GM12878 (cell line): ENCODE data around the gene LSAMP. TPM values are rescaled to one million over a fixed set of nuclear protein-coding genes. Genes with fewer than 3 reads are reported as not detected.
A peak's percentile ranks its signal among the peaks of the same experiment; 100 is the strongest.

Source experiments
- ATAC-seq: fragments of 200-7000 bp; cut with Tn5 transposase; 3 replicates; pipeline ENCODE4 v1.9.1; 2020; ENCODE audit warnings: mild to moderate bottlenecking, moderate library complexity
- BruUV-seq: library from RNA; stranded (reverse); fragments of 400-500 nt; replicated peaks from 2 replicates; lab custom pipeline; 2021; lab: Mats Ljungman, UMichigan
- CTCF ChIA-PET: fragments of 300-600 bp; sonication (Branson Sonifier 250); formaldehyde crosslinking; extraction: SDS; loops from one replicate; lab custom pipeline; 2021; ENCODE audit warnings: inconsistent platforms; lab: Yijun Ruan, JAX
- POLR2A ChIA-PET: fragments of 350-600 bp; formaldehyde crosslinking; extraction: SDS; loops from one replicate; lab custom pipeline; 2021; ENCODE audit warnings: inconsistent platforms; lab: Charles Lee
- RAD21 ChIA-PET: fragments of 300-600 bp; sonication (Branson Sonifier 250); formaldehyde crosslinking; loops from one replicate; lab custom pipeline; 2023; ENCODE audit warnings: antibody characterized with exemption; ENCODE audit not compliant: unreplicated experiment; lab: Charles Lee
- SMC1A ChIA-PET: fragments of 300-600 bp; sonication (Branson Sonifier 250); formaldehyde crosslinking; loops from one replicate; lab custom pipeline; 2023; ENCODE audit not compliant: unreplicated experiment, uncharacterized antibody; lab: Charles Lee
- DNase-seq: peaks from one replicate; pipeline ENCODE4 v3.0.0-alpha.2; 2011; ENCODE audit warnings: low read depth, low spot score
- FAIRE-seq: peaks from 3 replicates; lab custom pipeline; 2011; peaks lifted over from hg19 to GRCh38; lab: Jason Lieb, UNC
- H2AFZ ChIP-seq: 2 replicates; pipeline ENCODE4 v1.6.0; 2011; ENCODE audit warnings: low read depth, low read length, control low read depth; ENCODE audit not compliant: control insufficient read depth
- H3K27ac ChIP-seq: 2 replicates; pipeline ENCODE4 v1.5.1; 2011; ENCODE audit warnings: control low read depth; ENCODE audit not compliant: control insufficient read depth, insufficient read depth
- H3K27me3 ChIP-seq, 2 experiments: replicated peaks in 1 of 2; 2 replicates each; pipeline versions ENCODE4 v1.6.0 to v1.6.1; 2011; ENCODE audit warnings: low read length in 1 of 2; ENCODE audit not compliant: control insufficient read depth in 2 of 2, insufficient read depth in 2 of 2
- H3K36me3 ChIP-seq, 2 experiments: 2 replicates each; pipeline ENCODE4 v1.5.1; 2011; ENCODE audit warnings: low read length in 1 of 2; ENCODE audit not compliant: control insufficient read depth in 2 of 2, insufficient read depth in 2 of 2
- H3K4me1 ChIP-seq: 2 replicates; pipeline ENCODE4 v1.6.1; 2011; ENCODE audit warnings: mild to moderate bottlenecking, low read length, moderate library complexity, mixed read lengths; ENCODE audit not compliant: control insufficient read depth, insufficient read depth
- H3K4me2 ChIP-seq: 2 replicates; pipeline ENCODE4 v1.6.0; 2011; ENCODE audit warnings: control low read depth; ENCODE audit not compliant: control insufficient read depth, insufficient read depth
- H3K4me3 ChIP-seq: fragments of 200-600 bp; sonication (generic); 2 replicates; pipeline ENCODE4 v1.5.1; 2016
- H3K79me2 ChIP-seq: 2 replicates; pipeline ENCODE4 v1.6.0; 2011; ENCODE audit warnings: low read length; ENCODE audit not compliant: control insufficient read depth, insufficient read depth
- H3K9ac ChIP-seq: 2 replicates; pipeline ENCODE4 v1.8.0; 2011; ENCODE audit warnings: low read length, control low read depth, mixed read lengths; ENCODE audit not compliant: control insufficient read depth, insufficient read depth
- H3K9me3 ChIP-seq: replicated peaks from 3 replicates; pipeline ENCODE4 v1.5.1; 2011; ENCODE audit warnings: mild to moderate bottlenecking, low read length; ENCODE audit not compliant: control insufficient read depth, insufficient read depth
- H4K20me1 ChIP-seq: 2 replicates; pipeline ENCODE4 v1.6.0; 2011; ENCODE audit not compliant: control insufficient read depth, insufficient read depth
- CBX5 ChIP-seq: sonication (generic); IDR thresholded peaks from 2 replicates; pipeline ENCODE4 v1.6.1; 2016; ENCODE audit warnings: low read depth, moderate library complexity, mild to moderate bottlenecking, inconsistent platforms
- CHD1 ChIP-seq: IDR thresholded peaks from 2 replicates; pipeline ENCODE4 v1.6.1; 2012; ENCODE audit warnings: low read depth, low read length, improper control_type of control experiment
- E2F8 ChIP-seq: fragments of 450-650 bp; IDR thresholded peaks from 2 replicates; pipeline ENCODE4 v1.6.1; 2018; ENCODE audit warnings: mild to moderate bottlenecking, low read depth, moderate library complexity; ENCODE audit not compliant: partially characterized antibody
- EGR1 ChIP-seq, 2 experiments: IDR thresholded peaks; 1 replicate in 1 of 2; 2 replicates in 1 of 2; pipeline ENCODE4 v1.6.1; 2011 to 2012; ENCODE audit warnings: low read depth in 2 of 2, low read length in 2 of 2, borderline replicate concordance in 1 of 2, mild to moderate bottlenecking in 1 of 2, moderate library complexity in 1 of 2
- HCFC1 ChIP-seq: fragments of 150-350 bp; IDR thresholded peaks from 2 replicates; pipeline ENCODE4 v1.6.1; 2014; ENCODE audit warnings: low read length
- LARP7 ChIP-seq: fragments of 450-650 bp; IDR thresholded peaks from 2 replicates; pipeline ENCODE4 v1.6.1; 2017; ENCODE audit warnings: mild to moderate bottlenecking
- NFXL1 ChIP-seq: fragments of 450-650 bp; IDR thresholded peaks from 2 replicates; pipeline ENCODE4 v1.6.1; 2017; ENCODE audit warnings: antibody characterized with exemption, mild to moderate bottlenecking, borderline replicate concordance
- RAD21 ChIP-seq: IDR thresholded peaks from 2 replicates; pipeline ENCODE4 v1.6.1; 2011; ENCODE audit warnings: mild to moderate bottlenecking, low read depth, low read length, moderate library complexity; ENCODE audit not compliant: insufficient read depth
- SIN3A ChIP-seq: IDR thresholded peaks from 2 replicates; pipeline ENCODE4 v1.6.1; 2012; ENCODE audit warnings: low read depth, low read length, improper control_type of control experiment
- SP1 ChIP-seq: IDR thresholded peaks from one replicate; pipeline ENCODE4 v1.6.1; 2011; ENCODE audit warnings: low read depth, low read length
- ZNF217 ChIP-seq: fragments of 450-650 bp; IDR thresholded peaks from 2 replicates; pipeline ENCODE4 v1.6.1; 2017; ENCODE audit warnings: antibody characterized with exemption, mild to moderate bottlenecking
- WGBS: methylation state at CpG from one replicate; pipeline ENCODE4 v1.1.6; 2016; ENCODE audit warnings: low lambda C conversion rate; ENCODE audit not compliant: insufficient replicate concordance, insufficient coverage; ENCODE audit errors: missing lambda C conversion rate; 5-methylcytosine and 5-hydroxymethylcytosine counted together
- in situ Hi-C: fragments of 300-500 bp; cut with MboI; formaldehyde crosslinking; loops from 9 replicates; pipeline ENCODE4 v1.14.3; 2018; ENCODE audit warnings: mixed read lengths
- intact Hi-C: fragments of 100-400 bp; cut with micrococcal nuclease; formaldehyde crosslinking; loops from one replicate; pipeline ENCODE4 v1.14.2; 2022; ENCODE audit not compliant: unreplicated experiment
- polyA plus RNA-seq, 11 experiments: library from polyadenylated mRNA; depleted of rRNA in 4 of 11; unstranded in 6 of 11; stranded (reverse) in 5 of 11; fragments of >200 nt; fragmentation: Nextera tagmentation in 4 of 11; fragmentation: Illumina TruSeq in 1 of 11; extraction: Ambion mirVana in 4 of 11; extraction: Trizol in 1 of 11; gene quantifications; 1 replicate in 1 of 11; 2 replicates in 10 of 11; pipeline versions ENCODE4 v1.2.1 to v1.2.3, GENCODE V29; 2011 to 2016; ENCODE audit warnings: inconsistent platforms in 2 of 11, missing spikeins in 2 of 11, low read depth in 1 of 11
- total RNA-seq, 4 experiments: library from RNA; depleted of rRNA in 3 of 4; stranded (reverse); fragments of >200 nt in 3 of 4; fragmentation: Illumina TruSeq in 1 of 4; extraction: Trizol in 1 of 4; gene quantifications; 2 replicates each; pipeline versions ENCODE4 v1.2.1 to v1.2.3, GENCODE V29; 2013 to 2021
- TF ChIP-seq, protein P1 (sequence below), 3 experiments: IDR thresholded peaks in 2 of 3; conservative IDR thresholded peaks in 1 of 3; 2 replicates each; pipeline ENCODE4 v1.5.1; 2011; ENCODE audit warnings: low read depth in 3 of 3, low read length in 3 of 3, mild to moderate bottlenecking in 3 of 3, control low read depth in 2 of 3, moderate library complexity in 2 of 3, inconsistent platforms in 1 of 3, mixed read lengths in 1 of 3; ENCODE audit not compliant: control insufficient read depth in 2 of 3, insufficient read depth in 1 of 3; ENCODE audit errors: extremely low read depth in 1 of 3

Gene LSAMP
- total and polyA plus RNA-seq, 10 of the 15 experiments (the other 5 are each of a cell fraction or from before 2014, with no cell fraction given), result 2.0 to 12.7 (median 6.5) TPM

- no TSS peak for BruUV-seq
- DNase-seq (no peak), ATAC-seq (peak; percentile 73), FAIRE-seq (peak; percentile 52)
- Histone ChIP-seq H3K4me3 (no peak overlapping the region), H3K9me3 (no peaks in the 10 kb centered on the region), H3K4me2 (no peak overlapping the region), H3K27ac (no peak overlapping the region), H3K4me1 (no peaks in the 10 kb centered on the region), H3K36me3 (no peaks in the 10 kb centered on the region), H2AFZ (no peak overlapping the region), H3K27me3 (no peaks in the 10 kb centered on the region), H4K20me1 (no peaks in the 10 kb centered on the region), H3K9ac (no peak overlapping the region), H3K79me2 (no peaks in the 10 kb centered on the region)
- in situ Hi-C loops (no loop called here), intact Hi-C loops (no loop called here)
- ChIA-PET SMC1A (interaction anchor here (0.6 to 2.5 kb wide), 3 partner anchors 9 to 136 kb away, joined by 3 to 14 read pairs (median 4); no protein-coding TSS in a partner anchor), POLR2A (no interaction called here), CTCF (interaction anchor here (1.1 to 1.7 kb wide), 5 partner anchors 9 to 89 kb away, joined by 3 to 7 read pairs (median 3); no protein-coding TSS in a partner anchor), RAD21 (no interaction called here)
- TF ChIP-seq, protein P1, sequence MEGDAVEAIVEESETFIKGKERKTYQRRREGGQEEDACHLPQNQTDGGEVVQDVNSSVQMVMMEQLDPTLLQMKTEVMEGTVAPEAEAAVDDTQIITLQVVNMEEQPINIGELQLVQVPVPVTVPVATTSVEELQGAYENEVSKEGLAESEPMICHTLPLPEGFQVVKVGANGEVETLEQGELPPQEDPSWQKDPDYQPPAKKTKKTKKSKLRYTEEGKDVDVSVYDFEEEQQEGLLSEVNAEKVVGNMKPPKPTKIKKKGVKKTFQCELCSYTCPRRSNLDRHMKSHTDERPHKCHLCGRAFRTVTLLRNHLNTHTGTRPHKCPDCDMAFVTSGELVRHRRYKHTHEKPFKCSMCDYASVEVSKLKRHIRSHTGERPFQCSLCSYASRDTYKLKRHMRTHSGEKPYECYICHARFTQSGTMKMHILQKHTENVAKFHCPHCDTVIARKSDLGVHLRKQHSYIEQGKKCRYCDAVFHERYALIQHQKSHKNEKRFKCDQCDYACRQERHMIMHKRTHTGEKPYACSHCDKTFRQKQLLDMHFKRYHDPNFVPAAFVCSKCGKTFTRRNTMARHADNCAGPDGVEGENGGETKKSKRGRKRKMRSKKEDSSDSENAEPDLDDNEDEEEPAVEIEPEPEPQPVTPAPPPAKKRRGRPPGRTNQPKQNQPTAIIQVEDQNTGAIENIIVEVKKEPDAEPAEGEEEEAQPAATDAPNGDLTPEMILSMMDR (IDR thresholded peaks at IDR 0.05 in 2 of 3, conservative IDR thresholded peaks at IDR 0.05 in 1 of 3; ENCODE audit: control insufficient read depth in 2 of 3, extremely low read depth in 1 of 3, insufficient read depth in 1 of 3, low read depth in 3 of 3, low read length in 3 of 3), result peak; percentile 32 to 48 (median 40); a peak in 4 of 6 replicates
- TF ChIP-seq ZNF217 (no peak), LARP7 (no peak), E2F8 (no peak), NFXL1 (no peak), HCFC1 (no peak), SIN3A (no peak), RAD21 (peak; percentile 22; the same call in 1 of the 2 replicates), CHD1 (no peak), EGR1 (IDR thresholded peaks at IDR 0.05; ENCODE audit: borderline replicate concordance in 1 of 2, low read depth in 2 of 2, low read length in 2 of 2) (no peak), CBX5 (no peak), SP1 (no peak)
- WGBS, result 37% methylated on average over 1 of the region's 1 CpG
Measured at GRCh38 chr3:115922681-115923347, 522.5 kb downstream of the LSAMP start.
